HTERT RPE-1 (cell line): ENCODE measurements around the gene GTF2H4.
"Not testable (repeated sequence)": the region's sequence is repeated elsewhere in the genome, so short reads cannot be mapped to it uniquely, and the experiment has no call there.

ENCODE experiments used
- in situ Hi-C: fragments of 300-500 bp; cut with MboI; formaldehyde crosslinking; loops from 4 replicates; pipeline ENCODE4 v1.14.3; 2020; ENCODE audit warnings: low sequenced_read_pairs

GTF2H4 gene

DNA sequence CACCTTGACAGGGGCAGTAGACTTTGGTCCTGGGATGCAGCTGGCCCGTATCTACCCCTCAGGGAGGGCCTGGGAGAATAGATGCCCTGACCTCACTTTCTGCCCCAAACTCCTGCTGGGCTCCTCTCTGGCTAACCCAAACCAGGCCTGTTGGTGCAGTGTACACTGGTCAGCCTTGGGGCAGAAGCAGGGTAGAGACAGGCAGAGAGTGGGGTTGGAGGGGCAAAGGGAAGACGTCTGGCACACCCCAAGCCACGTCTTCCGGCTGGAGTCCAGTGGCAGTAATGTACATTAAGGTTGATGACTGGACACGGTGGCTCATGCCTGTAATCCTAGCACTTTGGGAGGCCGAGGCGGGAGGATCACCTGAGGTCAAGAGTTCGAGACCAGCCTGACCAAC lies 14.3 kb upstream of the GTF2H4 start:
- in situ Hi-C loops: no loop called here

DNA sequence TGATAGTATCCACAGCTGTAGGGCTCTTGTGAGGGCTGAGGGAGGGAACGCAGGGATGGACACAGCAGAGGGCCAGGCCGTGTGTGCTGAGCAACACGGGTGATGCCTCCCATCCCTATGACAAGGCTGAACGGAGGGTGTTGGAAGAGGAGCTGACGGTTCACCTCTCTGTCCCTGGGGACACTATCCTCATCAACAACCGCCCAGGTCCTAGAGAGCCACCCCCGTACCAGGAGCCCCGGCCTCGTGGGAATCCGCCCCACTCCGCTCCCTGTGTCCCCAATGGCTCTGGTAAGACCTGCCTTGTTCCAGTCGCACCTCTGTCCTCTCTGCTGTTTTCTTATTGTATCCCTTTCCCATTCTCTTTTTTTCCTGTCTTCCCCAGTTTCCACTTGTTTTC lies 13.6 kb upstream of the GTF2H4 start:
- in situ Hi-C loops: no loop called here

DNA sequence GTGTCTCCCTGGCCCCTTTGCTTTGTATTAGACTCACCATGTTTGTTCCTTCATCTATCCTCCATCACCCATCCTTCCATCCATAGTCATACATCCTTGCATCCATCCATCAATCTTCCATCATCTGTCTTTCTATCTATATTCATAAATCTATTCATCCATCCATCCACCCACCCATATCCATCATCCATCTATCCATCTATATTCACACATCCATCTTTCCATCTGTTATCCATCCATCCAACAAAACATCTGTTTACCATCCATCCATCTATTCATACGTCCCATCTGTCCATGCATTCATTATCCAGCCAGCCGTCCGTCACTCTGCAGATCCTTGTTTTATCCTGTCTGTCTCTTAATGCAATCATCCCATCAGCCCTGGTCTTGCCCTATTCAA lies 13.1 kb upstream of the GTF2H4 start:
- in situ Hi-C loops: no loop called here

DNA sequence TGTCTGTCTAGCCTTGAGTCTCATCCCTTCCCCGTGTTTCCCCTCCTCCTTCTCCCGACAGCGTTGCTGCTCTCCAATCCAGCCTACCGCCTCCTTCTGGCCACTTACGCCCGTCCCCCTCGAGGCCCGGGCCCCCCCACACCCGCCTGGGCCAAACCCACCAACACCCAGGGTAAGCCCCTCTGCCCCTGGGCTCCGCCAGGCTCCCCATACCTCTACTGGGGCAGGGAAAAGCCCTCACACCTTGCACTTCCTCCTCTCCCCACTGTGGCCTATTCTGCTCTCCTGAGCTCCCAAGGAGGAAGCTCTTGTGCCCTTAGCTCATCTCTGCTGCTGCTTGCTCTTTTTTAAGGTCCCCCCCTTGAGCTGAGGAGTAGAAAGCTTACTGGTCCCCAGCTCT lies 12.7 kb upstream of the GTF2H4 start:
- in situ Hi-C loops: no loop called here

DNA sequence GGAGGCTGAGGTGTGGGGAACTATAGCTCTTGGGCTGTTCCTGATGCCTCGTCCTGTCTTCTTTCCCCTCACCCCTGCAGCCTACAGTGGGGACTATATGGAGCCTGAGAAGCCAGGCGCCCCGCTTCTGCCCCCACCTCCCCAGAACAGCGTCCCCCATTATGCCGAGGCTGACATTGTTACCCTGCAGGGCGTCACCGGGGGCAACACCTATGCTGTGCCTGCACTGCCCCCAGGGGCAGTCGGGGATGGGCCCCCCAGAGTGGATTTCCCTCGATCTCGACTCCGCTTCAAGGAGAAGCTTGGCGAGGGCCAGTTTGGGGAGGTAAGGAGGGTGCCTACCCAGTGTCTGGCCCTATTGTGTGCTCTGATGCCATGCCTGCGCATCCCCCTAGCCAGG lies 11.5 kb upstream of the GTF2H4 start:
- in situ Hi-C loops: no loop called here

DNA sequence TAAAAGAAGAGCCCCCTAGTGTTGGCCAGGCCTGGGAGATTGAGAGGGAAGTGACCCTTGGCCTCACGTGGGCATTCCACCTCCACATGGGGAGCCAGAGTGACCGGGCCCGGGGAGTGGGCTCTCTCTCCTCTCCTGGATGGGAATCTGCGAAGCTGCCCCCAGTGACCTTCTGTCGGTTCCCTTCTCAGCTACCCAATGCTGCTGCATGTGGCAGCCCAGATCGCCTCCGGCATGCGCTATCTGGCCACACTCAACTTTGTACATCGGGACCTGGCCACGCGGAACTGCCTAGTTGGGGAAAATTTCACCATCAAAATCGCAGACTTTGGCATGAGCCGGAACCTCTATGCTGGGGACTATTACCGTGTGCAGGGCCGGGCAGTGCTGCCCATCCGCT lies 10.1 kb upstream of the GTF2H4 start:
- in situ Hi-C loops: no loop called here

DNA sequence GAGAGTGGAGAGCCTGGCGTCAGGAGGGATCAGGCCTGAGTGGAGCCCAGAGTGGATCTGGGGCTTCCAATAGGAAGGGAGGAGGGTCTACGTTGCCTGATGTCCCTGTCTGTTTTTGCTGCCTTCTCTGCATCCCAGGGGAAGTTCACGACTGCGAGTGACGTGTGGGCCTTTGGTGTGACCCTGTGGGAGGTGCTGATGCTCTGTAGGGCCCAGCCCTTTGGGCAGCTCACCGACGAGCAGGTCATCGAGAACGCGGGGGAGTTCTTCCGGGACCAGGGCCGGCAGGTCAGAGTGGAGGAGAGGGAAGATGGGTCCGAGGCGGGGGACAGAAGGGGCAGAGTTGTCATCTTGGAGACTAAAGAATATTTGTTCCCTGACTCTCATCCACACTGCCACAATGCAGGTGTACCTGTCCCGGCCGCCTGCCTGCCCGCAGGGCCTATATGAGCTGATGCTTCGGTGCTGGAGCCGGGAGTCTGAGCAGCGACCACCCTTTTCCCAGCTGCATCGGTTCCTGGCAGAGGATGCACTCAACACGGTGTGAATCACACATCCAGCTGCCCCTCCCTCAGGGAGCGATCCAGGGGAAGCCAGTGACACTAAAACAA lies 9.2 kb upstream of the GTF2H4 start:
- in situ Hi-C loops: no loop called here

DNA sequence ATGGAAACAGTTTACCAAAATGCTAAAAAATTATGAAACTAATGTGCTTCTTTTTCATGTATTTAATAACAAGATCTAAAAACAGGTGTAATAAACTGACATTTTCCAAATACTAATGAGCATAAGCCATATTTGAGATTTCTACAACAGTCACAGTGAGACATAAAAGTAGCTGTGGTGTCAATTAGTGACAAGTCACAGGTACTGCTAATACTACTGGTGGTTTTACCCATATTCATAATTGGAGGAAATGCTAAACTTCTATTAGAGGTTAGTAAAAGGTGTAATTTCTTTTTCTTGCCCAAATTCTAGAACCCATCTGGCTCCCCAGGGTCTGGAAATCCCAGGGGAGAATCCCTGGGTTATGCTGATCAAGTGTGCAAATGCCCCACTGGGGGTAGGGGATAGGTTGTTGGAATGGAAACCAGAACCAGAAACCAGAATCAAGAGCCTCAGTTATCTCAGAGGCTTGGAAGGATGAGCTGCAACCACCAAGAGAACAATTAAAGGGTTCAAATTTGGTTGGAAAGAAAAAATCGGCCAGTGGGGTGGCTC lies 7.1 kb upstream of the GTF2H4 start:
- in situ Hi-C loops: no loop called here

DNA sequence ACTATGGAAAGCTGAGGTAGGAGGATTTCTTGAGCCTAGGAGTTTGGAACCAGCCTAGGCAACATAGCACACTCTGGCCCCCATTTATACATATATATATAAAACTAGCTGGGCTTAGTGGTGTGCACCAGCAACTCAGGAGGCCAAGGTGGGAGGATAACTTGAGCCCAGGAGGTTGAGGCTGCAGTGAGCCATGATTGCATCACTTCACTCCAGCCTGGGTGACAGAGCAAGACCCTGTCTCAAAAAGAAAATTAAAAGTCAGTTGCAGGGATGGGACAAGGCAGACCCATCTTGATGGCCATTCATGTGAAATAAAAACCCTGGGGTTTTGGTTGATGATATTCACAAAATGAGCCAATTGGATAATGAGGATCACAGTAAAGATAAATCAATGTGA lies 6.6 kb upstream of the GTF2H4 start:
- in situ Hi-C loops: no loop called here

DNA sequence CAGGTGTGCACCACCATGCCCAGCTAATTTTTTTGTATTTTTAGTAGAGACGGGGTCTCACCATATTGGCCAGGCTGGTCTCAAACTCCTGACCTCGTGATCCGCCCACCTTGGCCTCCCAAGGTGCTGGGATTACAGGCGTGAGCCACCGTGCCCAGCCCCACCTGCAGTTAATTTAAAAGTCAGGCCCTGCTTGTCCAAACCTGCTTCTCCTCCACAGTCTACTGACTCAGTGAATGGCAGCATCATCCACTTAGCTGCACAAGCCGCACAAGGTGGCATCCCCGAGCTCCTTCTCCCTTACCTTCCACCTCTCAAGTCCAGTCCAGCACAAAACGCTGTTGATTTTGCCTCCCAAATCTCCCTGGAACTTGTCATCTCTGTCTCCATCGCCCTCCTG lies 5.8 kb upstream of the GTF2H4 start:
- in situ Hi-C loops: not testable (repeated sequence)

DNA sequence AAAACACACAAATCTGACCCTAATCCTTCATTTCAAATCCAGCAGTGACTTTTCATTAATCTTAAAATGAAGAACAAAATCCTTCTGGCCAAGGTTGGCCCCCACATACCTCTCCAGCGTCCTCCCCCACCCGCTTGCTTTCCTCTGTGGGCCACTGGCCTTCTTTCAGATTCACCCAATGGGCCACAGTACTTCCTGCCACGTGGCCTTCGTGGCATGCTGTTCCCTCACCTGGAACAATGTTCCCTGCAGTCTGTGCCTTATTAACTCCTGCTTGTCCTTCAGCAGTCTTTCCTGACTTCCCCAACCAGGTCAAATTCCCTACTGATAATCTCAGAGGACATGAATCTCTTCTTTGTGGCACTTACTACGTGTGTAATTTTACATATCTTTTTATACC lies 5.3 kb upstream of the GTF2H4 start:
- in situ Hi-C loops: no loop called here

DNA sequence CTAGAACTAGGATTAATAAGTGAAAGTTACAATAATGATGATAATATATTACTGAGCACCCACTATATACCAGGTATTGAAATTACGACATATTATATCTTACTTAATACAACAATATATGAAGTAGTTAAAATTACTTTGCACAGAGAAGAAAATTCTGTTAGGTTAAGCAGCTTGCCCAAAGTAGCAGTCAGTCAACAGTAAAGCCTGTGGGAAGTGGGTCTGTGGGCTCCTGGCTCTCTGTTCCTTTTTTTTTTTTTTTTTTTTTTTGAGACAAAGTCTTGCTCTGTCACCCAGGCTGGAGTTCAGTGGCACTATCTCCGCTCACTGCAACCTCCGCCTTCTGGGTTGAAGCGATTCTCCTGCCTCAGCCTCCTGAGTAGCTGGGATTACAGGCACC lies 4.8 kb upstream of the GTF2H4 start:
- in situ Hi-C loops: no loop called here

DNA sequence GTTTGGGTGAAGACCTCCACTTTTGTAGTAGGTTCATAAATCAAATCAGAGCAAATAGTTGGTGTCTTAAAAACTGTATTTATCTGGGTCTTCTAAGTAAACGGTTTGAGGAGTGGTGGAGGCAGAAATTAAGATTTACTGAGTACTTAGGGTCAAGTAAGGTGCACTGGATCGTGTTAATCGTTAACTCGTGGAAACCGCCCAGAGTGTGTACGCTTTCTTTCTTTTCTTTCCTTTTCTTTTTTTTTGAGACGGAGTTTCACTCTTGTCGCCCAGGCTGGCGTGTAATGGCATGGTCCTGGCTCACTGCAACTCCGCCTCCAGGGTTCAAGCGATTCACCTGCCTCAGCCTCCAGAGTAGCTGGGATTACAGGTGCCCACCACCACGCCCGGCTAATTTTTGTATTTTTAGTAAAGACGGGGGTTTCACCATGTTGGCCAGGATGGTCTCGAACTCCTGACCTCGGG lies 683 bp upstream of the GTF2H4 start:
- in situ Hi-C loops: not testable (repeated sequence)

DNA sequence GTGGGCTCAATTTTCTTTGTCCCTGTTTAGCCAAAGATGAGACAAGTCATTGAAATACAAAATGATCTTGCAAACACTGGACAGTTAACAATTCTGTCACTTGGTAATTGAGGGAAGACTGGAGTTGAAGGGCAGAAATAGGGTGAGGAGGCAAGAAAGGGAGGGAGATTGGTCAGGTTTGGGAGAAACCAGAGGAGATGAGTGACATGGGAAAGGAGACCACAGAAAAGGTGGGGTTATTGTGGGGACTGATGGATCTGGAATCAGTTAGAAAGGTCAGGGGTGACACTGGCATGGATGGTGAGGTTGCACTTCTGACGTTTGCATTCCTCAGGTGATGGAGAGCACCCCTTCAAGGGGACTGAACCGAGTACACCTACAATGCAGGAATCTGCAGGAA lies 693 bp downstream of the GTF2H4 start:
- in situ Hi-C loops: no loop called here

DNA sequence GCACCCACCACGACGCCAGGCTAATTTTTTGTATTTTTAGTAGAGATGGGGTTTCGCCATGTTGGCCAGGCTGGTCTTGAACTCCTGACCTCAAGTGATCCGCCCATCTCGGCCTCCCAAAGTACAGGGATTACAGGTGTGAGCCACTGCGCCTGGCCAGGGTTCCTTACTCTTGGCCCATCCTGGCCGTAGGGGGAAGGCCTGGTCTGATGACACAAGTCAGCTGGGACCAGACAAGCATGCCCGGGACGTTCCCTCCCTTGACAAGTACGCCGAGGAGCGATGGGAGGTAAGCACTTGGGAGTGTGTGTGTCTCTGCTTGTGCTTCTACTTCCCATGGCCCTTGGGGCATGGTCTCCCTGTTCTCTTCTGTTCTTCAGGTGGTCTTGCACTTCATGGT lies 2.5 kb downstream of the GTF2H4 start:
- in situ Hi-C loops: not testable (repeated sequence)

DNA sequence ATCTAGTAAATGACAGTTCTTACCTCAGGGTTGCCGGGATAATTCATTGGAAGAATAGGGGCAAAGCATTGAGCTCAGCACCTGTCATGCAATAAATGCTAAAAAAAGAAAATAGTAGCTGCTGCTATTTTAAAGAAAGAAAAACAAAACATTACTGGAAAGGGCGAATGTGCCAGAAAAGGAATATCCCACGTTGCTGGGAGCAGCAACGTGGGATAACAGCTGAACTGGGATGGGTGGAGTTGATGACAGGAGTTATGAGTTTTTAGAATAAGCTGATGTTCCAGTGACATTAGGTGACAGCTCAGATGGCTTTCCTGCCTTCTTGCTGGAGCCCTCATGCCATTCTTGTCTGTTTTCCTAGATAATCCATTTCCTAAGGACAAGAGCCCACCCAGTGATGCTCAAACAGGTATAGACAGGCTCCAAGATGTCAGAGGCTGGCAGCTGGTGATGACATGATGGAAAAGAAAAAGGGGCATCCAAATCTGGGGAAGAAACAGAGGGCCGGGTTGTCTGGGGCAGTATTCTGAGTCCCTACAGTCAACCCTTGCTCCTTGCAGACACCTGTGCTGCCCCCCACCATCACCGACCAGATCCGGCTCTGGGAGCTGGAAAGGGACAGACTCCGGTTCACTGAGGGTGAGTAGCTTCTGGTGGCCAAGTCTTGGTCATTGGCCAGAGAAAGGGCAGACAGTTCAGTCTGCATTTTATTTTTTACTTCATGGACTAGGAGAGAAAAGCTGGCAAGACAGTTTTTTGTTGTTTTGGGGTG lies 4.9 kb downstream of the GTF2H4 start:
- in situ Hi-C loops: no loop called here

DNA sequence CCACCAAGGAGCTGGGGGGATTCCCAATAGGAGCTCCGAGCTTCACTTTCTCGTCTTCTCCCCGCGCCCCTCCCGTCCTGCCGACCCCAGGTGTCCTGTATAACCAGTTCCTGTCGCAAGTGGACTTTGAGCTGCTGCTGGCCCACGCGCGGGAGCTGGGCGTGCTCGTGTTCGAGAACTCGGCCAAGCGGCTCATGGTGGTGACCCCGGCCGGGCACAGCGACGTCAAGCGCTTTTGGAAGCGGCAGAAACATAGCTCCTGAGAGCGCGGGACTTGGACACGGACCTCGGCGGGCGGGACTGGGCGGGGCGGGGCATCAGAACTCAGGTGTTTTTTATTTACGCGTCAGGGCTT lies 5.7 kb downstream of the GTF2H4 start:
- in situ Hi-C loops: no loop called here

DNA sequence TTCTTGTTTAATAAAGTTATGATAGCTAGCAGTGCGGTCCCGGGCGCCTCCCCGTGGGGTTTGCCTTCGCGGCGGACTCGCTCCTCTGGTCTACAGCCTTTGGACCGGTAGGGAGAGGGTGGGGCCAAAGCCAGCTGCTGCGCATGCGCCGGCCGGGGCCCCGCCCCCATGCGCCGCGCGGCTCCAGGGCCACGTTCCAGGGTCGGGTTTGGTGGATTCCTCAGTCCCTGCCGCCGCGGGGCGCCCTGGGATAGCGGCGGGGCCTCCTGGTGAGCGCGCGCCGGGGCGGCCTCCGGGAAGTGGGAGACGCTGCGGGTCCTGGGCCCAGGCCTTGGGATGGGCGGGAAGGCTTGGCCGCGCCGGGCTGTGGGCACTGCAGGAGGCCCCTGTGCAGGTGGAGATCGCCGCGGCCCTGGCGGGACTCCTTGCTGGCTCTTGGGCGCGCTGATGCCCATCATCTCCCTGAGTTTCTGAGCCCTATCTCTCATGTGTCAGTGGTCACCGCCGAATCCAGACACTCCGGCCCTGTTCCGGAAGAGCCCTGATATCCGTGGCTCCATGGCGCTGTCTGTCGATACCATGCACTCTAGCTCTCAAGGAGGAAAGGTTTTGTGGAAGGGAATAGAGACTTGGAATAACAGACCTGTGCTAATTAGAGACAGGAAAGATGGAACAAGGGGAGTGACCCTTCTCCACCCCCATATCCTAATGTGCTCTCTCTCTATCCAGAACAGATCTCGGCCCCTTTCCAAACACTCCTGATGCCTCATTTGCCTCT lies 6.3 kb downstream of the GTF2H4 start, which contains the start of gene VARS2:
VARS2 (plus strand) TSS at position 163 of the 778 bp plus-strand sequence; CDS start at position 762, 599 bp downstream.
- in situ Hi-C loops: no loop called here

DNA sequence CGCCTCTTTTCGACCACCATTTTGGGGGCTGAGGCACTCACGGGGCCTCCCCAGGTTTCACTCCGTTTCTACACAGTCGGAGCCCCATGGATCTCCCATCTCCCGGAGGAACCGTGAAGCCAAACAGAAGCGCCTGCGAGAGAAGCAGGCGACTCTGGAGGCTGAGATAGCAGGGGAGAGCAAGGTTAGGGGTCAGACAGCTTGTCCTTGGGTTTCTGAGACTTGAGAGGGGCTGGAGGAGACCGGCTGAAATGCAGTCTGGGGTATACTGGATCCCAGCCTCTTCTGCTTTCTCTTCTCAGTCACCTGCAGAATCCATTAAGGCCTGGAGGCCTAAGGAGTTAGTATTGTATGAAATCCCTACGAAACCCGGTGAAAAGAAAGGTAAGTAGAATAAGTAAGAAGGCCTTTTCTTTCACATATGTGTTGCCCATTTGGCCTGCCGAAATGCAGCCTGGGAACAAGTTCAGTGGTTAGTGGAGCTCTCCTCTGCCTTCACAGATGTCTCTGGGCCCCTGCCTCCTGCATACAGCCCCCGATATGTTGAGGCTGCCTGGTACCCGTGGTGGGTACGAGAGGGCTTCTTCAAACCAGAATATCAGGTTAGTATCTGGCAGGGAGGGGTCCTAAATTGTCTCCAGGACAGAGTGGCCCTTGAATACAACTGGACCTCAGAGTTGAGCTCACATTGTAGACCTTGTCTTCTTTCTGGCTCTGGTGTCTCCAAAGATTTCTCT lies 7.0 kb downstream of the GTF2H4 start:
- in situ Hi-C loops: no loop called here

DNA sequence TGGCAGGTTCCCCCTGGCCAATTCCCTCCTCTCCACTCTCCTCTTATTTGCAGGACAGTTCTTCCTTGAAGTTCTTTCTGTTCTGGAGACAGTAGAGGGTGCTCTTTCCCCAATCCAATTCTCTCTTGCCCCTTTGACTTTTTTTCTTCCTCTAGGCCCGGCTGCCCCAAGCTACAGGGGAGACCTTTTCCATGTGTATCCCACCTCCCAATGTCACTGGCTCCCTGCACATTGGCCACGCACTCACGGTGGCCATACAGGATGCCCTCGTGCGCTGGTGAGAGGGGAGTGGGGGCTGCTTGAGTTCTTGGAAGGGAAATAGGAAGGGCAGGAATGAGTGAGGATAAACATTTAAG lies 7.6 kb downstream of the GTF2H4 start:
- in situ Hi-C loops: no loop called here

DNA sequence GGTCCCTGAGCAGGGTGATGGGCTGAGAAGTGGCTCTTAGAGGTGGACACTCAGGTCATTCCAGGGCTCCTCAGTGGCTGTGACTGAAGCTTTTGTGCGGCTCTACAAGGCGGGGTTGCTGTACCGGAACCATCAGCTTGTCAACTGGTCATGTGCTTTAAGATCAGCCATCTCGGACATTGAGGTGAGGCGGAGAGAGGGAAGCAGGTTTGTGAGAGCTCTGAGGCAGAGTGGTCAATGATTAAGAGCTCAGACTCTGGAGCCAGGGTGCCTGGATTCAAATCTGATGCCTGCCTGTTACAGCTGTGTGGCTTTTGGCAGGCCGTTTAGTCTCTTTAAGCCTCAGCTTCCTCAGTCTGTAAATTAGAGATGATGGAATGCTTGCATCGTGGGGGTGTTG lies 9.0 kb downstream of the GTF2H4 start:
- in situ Hi-C loops: no loop called here
